Islet of Langerhans (tissue), 1 donor: ENCODE measurements around the gene DDB1.

Source experiments
- FAIRE-seq: peaks from one replicate; lab custom pipeline; 2011; peaks lifted over from hg19 to GRCh38; lab: Jason Lieb, UNC

Gene DDB1

GRCh38 chr11:61354208-61354607, 21.3 kb upstream of the DDB1 start:
- FAIRE-seq = no peak

DNA sequence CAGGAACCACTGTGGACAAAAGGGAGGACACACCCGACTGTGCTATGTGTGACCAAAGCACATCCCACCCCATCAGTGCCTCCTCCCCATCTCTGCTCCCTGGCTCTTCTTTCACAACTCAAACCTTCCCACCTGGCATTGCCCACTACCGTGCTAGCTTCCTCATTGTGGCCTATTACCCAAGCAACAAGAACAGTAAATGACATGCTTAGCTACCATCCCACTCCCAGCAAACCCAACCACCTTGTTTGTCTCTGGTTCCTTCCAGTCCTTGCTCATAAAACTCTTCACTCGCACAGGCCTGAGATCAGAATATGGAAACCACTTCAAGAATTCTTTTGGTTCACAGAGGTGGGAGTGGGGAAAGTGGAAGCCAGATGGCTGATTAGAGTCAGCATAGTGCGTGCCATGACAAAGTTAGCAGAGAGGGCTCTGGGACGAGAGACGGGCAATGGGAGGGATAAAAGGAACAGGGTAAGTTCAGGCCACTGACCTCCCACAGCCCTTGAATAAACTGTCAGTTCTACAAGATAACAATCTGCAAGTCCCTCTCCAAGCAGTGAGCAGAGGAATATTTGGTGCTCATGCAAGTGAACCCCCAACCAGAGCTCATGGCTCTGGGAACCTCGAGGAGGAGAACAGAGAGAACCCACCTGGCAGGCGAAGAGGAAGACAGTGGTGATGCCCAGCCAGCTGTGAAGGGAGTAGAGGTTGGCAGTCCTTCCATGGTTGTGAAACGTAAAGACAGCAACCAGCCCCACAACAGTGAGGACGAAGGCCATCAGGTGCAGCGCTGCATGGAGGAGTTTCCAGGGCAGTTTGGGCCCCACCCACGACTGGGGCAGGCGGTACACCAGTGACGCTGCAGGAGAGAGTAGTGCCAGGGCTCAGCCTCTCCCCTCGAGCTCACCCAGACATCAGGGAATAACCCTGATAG, 20.5 kb upstream of the DDB1 start:
- FAIRE-seq = no peak

DNA sequence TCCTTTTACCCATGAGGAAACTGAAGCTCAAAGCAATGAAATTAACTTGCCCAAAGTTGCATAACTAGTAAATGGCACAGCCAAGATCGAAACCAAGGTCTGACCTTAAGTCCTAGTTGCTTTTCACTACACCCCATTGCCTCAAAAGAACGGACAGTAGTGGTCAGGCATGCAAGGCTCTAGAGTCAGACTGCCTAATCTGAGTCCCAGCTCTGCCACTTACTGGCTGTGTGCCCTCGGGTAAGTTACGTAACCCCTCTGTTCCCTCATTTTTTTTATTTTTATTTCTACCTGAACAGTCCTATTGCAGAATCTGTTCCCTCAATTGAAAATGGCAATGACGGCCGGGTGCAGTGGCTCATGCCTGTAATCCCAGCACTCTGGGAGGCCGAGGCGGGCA, 19.1 kb upstream of the DDB1 start:
- FAIRE-seq = no peak

- FAIRE-seq = no peak
Measured at GRCh38 chr11:61350803-61351202, 17.9 kb upstream of the DDB1 start.

DNA sequence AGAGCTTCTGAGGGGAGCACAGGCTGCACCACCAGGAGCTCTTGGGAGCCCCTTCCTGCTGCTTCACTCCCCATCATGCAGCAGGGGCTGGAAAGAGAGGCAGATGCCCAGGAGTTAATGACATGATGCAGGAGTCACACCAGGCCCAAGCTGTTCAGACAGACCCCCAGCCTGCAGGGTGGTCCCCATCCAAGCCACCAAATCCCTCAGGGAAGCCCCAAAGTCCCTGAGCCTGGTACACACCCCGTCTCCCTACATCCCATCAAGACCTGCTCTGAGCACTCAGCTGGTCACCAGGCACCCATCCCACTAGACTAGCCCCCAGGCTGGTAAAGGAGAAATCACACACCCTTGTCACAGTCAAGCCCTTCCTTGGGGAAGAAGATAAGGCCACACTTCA, 17.4 kb upstream of the DDB1 start:
- no peak for FAIRE-seq

DNA sequence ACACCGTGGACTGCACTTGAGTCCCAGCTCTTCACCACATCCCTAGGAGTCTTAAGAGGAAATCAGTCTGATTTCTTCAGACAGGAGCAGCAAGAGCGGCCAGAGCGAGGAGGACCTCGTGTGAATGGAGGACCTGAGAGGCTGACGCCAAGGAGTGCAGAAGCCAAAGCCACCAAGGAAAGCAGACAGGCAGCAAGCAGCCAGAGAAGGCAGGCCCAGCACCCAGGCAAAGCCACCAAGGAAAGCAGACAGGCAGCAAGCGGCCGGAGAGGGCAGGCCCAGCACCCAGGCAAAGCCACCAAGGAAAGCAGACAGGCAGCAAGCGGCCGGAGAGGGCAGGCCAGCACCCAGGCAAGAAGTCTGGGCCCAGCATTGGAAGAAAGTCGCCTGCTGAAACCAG, 17.0 kb upstream of the DDB1 start:
- FAIRE-seq = no peak

- no peak for FAIRE-seq
Measured at GRCh38 chr11:61349189-61349751, 16.4 kb upstream of the DDB1 start.

GRCh38 chr11:61347916-61348461, 15.1 kb upstream of the DDB1 start:
- FAIRE-seq = no peak

DNA sequence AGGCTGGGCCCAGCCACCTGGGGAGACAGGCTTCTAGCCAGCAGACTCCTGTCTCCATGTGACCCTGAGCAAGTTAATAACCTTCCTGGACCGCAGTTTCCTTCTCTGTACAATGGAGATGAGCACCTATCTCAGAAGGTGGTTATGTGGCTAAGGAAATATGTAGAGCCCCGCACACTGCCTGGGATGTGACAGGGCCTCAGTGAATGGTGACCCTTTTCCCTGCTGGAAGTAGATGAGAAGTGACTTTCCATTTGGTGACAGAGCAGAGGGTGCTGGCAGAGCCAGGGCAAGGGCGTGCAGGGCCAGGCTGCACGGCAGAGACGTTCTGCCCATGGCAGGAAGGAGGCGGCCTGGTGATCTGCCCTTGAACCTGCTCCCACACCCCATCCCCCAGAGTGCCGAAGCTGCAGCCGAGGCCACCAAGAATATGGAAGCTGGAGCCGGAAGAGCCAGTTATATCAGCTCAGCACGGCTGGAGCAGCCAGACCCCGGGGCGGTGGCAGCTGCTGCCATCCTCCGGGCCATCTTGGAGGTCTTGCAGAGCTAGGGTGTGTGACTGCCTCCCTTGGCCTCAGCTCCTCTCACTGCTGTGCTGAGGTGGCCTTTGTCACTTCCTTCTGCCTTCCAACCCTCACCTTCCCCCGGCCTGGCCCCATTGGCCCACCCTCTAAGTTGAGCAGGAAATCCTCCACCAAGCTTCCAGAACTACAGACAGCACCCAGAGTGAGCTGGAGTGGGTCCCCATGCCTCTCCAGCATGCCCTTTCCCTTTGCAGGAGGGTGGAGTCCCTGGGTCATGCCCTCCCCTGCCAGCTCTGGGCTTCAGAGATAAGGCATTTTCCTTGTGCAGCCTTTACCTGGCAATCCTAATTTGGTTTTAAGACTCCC, 13.3 kb upstream of the DDB1 start:
- no peak for FAIRE-seq

GRCh38 chr11:61345170-61345610, 12.3 kb upstream of the DDB1 start:
- no peak for FAIRE-seq

- no peak for FAIRE-seq
Measured at GRCh38 chr11:61343792-61344745, 11.2 kb upstream of the DDB1 start.

GRCh38 chr11:61342207-61342803, 9.4 kb upstream of the DDB1 start:
- no peak for FAIRE-seq

GRCh38 chr11:61341706-61342105, 8.8 kb upstream of the DDB1 start:
- no peak for FAIRE-seq

DNA sequence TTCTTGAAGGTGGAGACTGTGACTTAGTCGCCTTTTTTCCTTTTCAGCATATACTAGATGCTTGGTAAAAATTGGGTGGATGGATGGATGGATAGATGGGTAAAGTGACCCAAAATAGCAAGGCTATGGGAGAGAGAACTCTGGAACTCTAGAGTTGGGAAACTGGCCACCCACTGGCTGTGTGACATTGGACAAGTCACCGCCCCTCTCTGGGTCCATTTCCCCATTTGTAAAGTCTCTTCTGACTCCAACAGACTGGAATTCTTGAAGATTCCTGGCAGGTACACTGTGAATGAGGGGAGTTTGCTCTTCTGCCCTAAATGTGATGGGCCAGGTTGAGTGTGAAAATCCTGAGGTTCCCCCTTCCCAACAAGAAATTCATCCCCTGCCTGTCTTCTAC, 8.1 kb upstream of the DDB1 start:
- no peak for FAIRE-seq

DNA sequence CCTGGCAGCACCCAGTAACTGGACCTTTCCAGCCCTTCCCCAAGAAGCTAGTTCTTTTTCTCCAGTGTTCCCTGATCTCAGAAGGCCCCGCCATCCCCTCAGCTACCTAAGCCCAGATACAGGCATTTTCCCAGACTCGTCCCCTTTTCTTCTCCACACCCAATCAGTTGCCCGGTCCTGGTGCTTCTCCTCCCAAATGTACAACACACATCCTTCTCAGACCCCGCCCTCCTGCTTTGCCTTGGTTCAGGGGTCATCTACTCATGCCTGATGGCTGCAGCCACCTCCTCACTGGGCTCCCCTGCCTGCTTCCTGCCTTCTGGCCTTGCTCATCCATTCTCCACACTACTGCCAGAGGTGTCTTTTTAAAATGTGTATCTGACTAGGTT, 6.6 kb upstream of the DDB1 start:
- no peak for FAIRE-seq

DNA sequence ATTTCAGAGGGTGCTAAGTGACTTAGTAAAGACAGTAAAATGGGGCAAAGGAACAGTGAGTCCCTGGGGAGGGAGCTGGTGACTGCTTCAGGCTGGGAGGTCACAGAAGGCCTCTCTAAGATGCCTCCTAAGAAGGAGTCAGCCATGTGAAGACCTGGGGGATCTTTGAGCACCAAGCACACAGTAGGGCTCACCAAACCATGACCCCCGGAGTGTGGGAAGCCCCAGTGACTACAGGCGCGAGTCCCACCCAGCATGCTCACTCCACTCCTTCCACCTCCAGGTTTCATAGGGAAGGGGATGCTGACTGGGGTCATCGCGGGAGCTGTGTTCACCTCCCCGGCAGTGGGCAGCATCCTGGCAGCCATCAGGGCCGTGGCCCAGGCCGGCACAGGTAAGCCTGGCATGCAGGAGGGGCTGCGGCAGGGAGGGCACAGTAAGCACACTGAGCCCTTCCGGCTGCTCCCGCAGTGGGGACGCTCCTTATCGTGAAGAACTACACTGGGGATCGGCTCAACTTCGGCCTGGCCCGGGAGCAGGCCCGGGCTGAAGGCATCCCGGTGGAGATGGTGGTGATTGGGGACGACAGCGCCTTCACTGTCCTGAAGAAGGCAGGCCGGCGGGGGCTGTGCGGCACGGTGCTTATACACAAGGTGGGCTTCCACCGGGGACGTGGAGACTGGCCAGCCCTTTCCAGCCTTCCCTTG, 6.0 kb upstream of the DDB1 start:
- FAIRE-seq = no peak

DNA sequence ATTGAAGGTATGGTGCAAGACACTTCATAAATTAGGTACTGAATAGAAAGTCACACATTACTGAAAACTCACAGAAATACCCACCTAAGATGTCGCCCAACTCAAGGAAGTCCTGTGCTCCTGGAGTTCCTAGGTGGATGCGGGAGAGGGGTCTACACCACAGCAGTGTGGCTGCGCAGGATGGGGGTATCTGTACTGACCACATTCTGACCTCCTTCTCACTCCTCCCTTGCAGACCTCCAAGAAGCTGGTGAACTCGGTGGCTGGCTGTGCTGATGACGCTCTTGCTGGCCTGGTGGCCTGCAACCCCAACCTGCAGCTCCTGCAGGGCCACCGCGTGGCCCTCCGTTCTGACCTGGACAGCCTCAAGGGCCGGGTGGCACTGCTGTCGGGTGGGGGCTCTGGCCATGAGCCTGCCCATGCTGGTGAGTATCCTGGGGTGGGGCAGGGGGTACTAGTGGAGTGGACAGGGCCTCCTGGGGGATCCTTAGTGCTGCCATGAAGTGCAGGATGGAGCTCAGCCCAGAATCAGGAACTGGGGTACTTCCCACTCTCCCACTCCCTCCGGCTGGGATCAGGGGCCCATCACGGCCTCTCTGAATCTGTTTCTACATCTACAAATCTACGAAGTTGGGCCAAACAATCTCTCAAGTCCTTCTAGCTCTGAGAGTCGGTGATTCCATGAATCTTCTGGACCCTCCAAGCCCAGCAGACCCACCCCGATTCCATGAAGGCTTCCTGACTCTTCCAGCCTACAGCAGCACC, 5.0 kb upstream of the DDB1 start:
- FAIRE-seq = no peak

GRCh38 chr11:61336171-61336935, 3.4 kb upstream of the DDB1 start:
- FAIRE-seq = no peak

- FAIRE-seq = no peak
Measured at GRCh38 chr11:61335355-61335710, 2.4 kb upstream of the DDB1 start.
